ENCODE measurements around the gene SNX10.

The SNX10 gene

GRCh38 chr7:26397332-26397731 lies 105.7 kb downstream of the SNX10 start:
- no peaks in the 10 kb centered on the region for H3K27me3 ChIP-seq (ENCODE audit: insufficient read depth, low read length)
- H3K36me3 ChIP-seq (ENCODE audit: insufficient read depth, low read length) = no peaks in the 10 kb centered on the region
- peak overlapping the region; percentile 85 for H3K27ac ChIP-seq (ENCODE audit: low read depth, low read length, poor library complexity, severe bottlenecking)
- no peaks in the 10 kb centered on the region for H4K20me1 ChIP-seq (ENCODE audit: insufficient read depth, low read length)
- no peak overlapping the region for H3K9ac ChIP-seq (ENCODE audit: low read length)
- H2AFZ ChIP-seq (ENCODE audit: low read length) = no peak overlapping the region
- H3K4me2 ChIP-seq (ENCODE audit: low read length) = peak overlapping the region; percentile 79; the same call in 1 of the 2 replicates
- H3F3A ChIP-seq (ENCODE audit: insufficient read depth, low read length) = no peaks in the 10 kb centered on the region
- TF ChIP-seq CTCF (IDR thresholded peaks at IDR 0.05; ENCODE audit: low read length) (no peak), EZH2 (IDR thresholded peaks at IDR 0.05; ENCODE audit: borderline replicate concordance, low read length) (no peak)
- no peaks in the 10 kb centered on the region for H3K9me3 ChIP-seq (ENCODE audit: low read length)
- H3K4me3 ChIP-seq (ENCODE audit: low read depth, low read length, poor library complexity, severe bottlenecking) = peak overlapping the region; percentile 64
- peaks cover 30% of the 10 kb centered on the region for H3K4me1 ChIP-seq (ENCODE audit: insufficient read depth, low read length, severe bottlenecking)
- H3K9me2 ChIP-seq (ENCODE audit: low read depth, low read length) = no peaks in the 10 kb centered on the region
- H3K79me2 ChIP-seq (ENCODE audit: insufficient read depth, low read length) = no peaks in the 10 kb centered on the region

- Histone ChIP-seq H3K4me2 (ENCODE audit: low read length) (peak overlapping the region; percentile 79), H3K9me3 (ENCODE audit: low read length) (no peaks in the 10 kb centered on the region), H4K20me1 (ENCODE audit: insufficient read depth, low read length) (no peaks in the 10 kb centered on the region), H3K9me2 (ENCODE audit: low read depth, low read length) (no peaks in the 10 kb centered on the region), H3K4me1 (ENCODE audit: insufficient read depth, low read length, severe bottlenecking) (peaks cover 30% of the 10 kb centered on the region), H3K36me3 (ENCODE audit: insufficient read depth, low read length) (no peaks in the 10 kb centered on the region), H3K27me3 (ENCODE audit: insufficient read depth, low read length) (no peaks in the 10 kb centered on the region), H3K4me3 (ENCODE audit: low read depth, low read length, poor library complexity, severe bottlenecking) (peak overlapping the region; percentile 64), H3F3A (ENCODE audit: insufficient read depth, low read length) (no peaks in the 10 kb centered on the region), H3K79me2 (ENCODE audit: insufficient read depth, low read length) (no peaks in the 10 kb centered on the region), H3K9ac (ENCODE audit: low read length) (peak overlapping the region; percentile 71), H3K27ac (ENCODE audit: low read depth, low read length, poor library complexity, severe bottlenecking) (peak overlapping the region; percentile 85), H2AFZ (ENCODE audit: low read length) (peak overlapping the region; percentile 31; the same call in 1 of the 2 replicates)
- peak; percentile 24; the same call in 1 of the 2 replicates for TF ChIP-seq CTCF (IDR thresholded peaks at IDR 0.05; ENCODE audit: low read length)
- no peak for TF ChIP-seq EZH2 (IDR thresholded peaks at IDR 0.05; ENCODE audit: borderline replicate concordance, low read length)
These were observed 106.2 kb downstream of the SNX10 start for GRCh38 chr7:26397796-26398426.

GRCh38 chr7:26398427-26398755 lies 106.7 kb downstream of the SNX10 start:
- Histone ChIP-seq H2AFZ (ENCODE audit: low read length) (peak overlapping the region; percentile 31; the same call in 1 of the 2 replicates), H3K9ac (ENCODE audit: low read length) (peak overlapping the region; percentile 71), H3K4me2 (ENCODE audit: low read length) (peak overlapping the region; percentile 79), H3K79me2 (ENCODE audit: insufficient read depth, low read length) (no peaks in the 10 kb centered on the region), H4K20me1 (ENCODE audit: insufficient read depth, low read length) (no peaks in the 10 kb centered on the region), H3K27me3 (ENCODE audit: insufficient read depth, low read length) (no peaks in the 10 kb centered on the region), H3F3A (ENCODE audit: insufficient read depth, low read length) (no peaks in the 10 kb centered on the region), H3K36me3 (ENCODE audit: insufficient read depth, low read length) (no peaks in the 10 kb centered on the region), H3K9me2 (ENCODE audit: low read depth, low read length) (no peaks in the 10 kb centered on the region), H3K4me3 (ENCODE audit: low read depth, low read length, poor library complexity, severe bottlenecking) (peak overlapping the region; percentile 64), H3K4me1 (ENCODE audit: insufficient read depth, low read length, severe bottlenecking) (peaks cover 30% of the 10 kb centered on the region), H3K27ac (ENCODE audit: low read depth, low read length, poor library complexity, severe bottlenecking) (peak overlapping the region; percentile 85), H3K9me3 (ENCODE audit: low read length) (no peaks in the 10 kb centered on the region)
- TF ChIP-seq CTCF (IDR thresholded peaks at IDR 0.05; ENCODE audit: low read length) (no peak), EZH2 (IDR thresholded peaks at IDR 0.05; ENCODE audit: borderline replicate concordance, low read length) (no peak)

Data from OCI-LY1 (cell line).